Central memory CD8-positive, alpha-beta T cell (primary cell): ENCODE results near the gene SLAMF9.

Experiments used
- ATAC-seq: fragments of 150-1000 bp; cut with Tn5 transposase; replicated peaks from 2 replicates; pipeline ENCODE4 v1.10.0; 2022; ENCODE audit warnings: mild to moderate bottlenecking, moderate FRiP score, moderate number of reproducible peaks; ENCODE audit not compliant: poor library complexity, severe bottlenecking; ENCODE audit errors: extremely low read depth
- DNase-seq, 2 donors: peaks; one replicate each; pipeline ENCODE4 v3.0.0; 2021; ENCODE audit warnings: low spot score in 2 of 2
- H3K27ac Mint-ChIP-seq: one replicate; pipeline ENCODE4 v1.8.0; 2022; ENCODE audit warnings: low read depth, mild to moderate bottlenecking, moderate library complexity, mixed read lengths
- H3K27me3 Mint-ChIP-seq: one replicate; pipeline ENCODE4 v1.8.0; 2022; ENCODE audit warnings: mixed read lengths
- H3K36me3 Mint-ChIP-seq: one replicate; pipeline ENCODE4 v1.8.0; 2022; ENCODE audit warnings: mild to moderate bottlenecking, moderate library complexity, mixed read lengths; ENCODE audit not compliant: insufficient read depth
- H3K4me1 Mint-ChIP-seq: one replicate; pipeline ENCODE4 v1.8.0; 2022; ENCODE audit warnings: mixed read lengths
- H3K4me3 Mint-ChIP-seq: one replicate; pipeline ENCODE4 v1.8.0; 2022; ENCODE audit warnings: mild to moderate bottlenecking, moderate library complexity, mixed read lengths
- H3K9me3 Mint-ChIP-seq: one replicate; pipeline ENCODE4 v1.8.0; 2022; ENCODE audit warnings: mixed read lengths

SLAMF9 gene

DNA sequence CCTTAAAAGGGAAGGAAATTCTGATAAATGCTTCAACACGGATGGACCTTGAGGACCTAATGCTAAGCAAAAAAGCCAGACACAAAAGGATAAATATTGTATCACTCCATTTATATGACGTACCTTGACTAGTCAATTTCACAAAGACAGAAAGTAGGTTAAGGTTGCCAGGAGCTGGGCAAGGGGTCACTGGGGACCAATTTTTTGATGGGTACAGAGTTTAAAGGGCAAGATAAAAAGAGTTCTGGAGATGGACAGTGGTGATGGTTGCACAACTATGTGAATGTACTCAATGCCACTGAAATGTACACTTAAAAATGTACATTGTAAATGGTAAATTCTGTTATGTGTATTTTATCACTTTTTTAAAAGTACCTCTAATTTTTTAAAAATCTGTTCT, 32.1 kb upstream of the SLAMF9 start:
- no peak for DNase-seq
- no peaks in the 10 kb centered on the region for H3K9me3 Mint-ChIP-seq
- ATAC-seq = no peak
- no peak overlapping the region for H3K27ac Mint-ChIP-seq
- peaks cover 53% of the 10 kb centered on the region for H3K27me3 Mint-ChIP-seq
- H3K4me1 Mint-ChIP-seq = no peaks in the 10 kb centered on the region
- no peaks in the 10 kb centered on the region for H3K36me3 Mint-ChIP-seq
- H3K4me3 Mint-ChIP-seq = no peak overlapping the region

- no peaks in the 10 kb centered on the region for H3K9me3 Mint-ChIP-seq
- no peaks in the 10 kb centered on the region for H3K4me1 Mint-ChIP-seq
- H3K27me3 Mint-ChIP-seq = peaks cover 60% of the 10 kb centered on the region
- no peak overlapping the region for H3K4me3 Mint-ChIP-seq
- H3K27ac Mint-ChIP-seq = no peak overlapping the region
- DNase-seq (no peak), ATAC-seq (no peak)
- H3K36me3 Mint-ChIP-seq = no peaks in the 10 kb centered on the region
Observed at GRCh38 chr1:159985473-159985872, 31.4 kb upstream of the SLAMF9 start.

GRCh38 chr1:159983681-159984080, 29.6 kb upstream of the SLAMF9 start:
- no peaks in the 10 kb centered on the region for H3K9me3 Mint-ChIP-seq
- no peaks in the 10 kb centered on the region for H3K4me1 Mint-ChIP-seq
- ATAC-seq = no peak
- H3K4me3 Mint-ChIP-seq = no peak overlapping the region
- H3K36me3 Mint-ChIP-seq = no peaks in the 10 kb centered on the region
- no peak overlapping the region for H3K27ac Mint-ChIP-seq
- peaks cover 61% of the 10 kb centered on the region for H3K27me3 Mint-ChIP-seq
- DNase-seq = no peak

- H3K4me1 Mint-ChIP-seq = no peaks in the 10 kb centered on the region
- H3K4me3 Mint-ChIP-seq = no peak overlapping the region
- peaks cover 52% of the 10 kb centered on the region for H3K27me3 Mint-ChIP-seq
- H3K36me3 Mint-ChIP-seq = no peaks in the 10 kb centered on the region
- no peak overlapping the region for H3K27ac Mint-ChIP-seq
- H3K9me3 Mint-ChIP-seq = no peaks in the 10 kb centered on the region
- ATAC-seq (no peak), DNase-seq (no peak)
Observed at GRCh38 chr1:159982280-159982679, 28.2 kb upstream of the SLAMF9 start.

DNA sequence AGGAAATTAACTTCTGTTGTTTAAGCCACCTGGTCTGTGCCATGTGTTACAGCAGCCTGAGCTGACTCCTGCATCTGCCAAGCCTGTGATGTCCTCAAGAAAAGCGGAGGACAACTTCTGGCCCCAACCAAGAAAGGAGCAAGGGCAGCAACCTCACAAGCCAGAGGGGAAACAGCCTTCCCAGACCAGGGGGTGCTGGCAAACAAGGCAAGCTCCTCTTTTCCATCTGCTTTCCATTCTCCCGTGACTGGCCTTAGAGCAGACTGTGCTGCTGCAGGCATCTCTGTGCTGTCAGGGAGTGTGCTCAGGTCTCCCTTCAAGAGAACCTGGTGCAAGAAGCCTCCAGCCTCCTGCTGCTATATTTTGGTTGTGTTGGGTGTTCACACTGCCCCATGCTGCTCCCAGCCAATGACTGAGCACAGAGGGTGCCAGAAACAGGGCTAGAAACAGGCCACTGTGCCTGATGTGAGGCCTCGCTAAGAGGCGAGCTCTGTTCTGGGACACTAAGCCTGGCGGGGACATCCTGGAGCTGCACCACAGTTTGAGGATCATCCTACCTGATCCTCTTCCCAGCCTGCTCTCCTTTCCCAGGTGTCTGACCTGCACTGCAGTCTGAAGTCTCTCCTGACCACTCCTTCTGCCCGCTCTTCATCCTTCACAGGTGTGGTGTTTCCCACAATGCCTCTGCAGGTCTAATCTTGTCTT, 27.5 kb upstream of the SLAMF9 start:
- ATAC-seq (no peak), DNase-seq (no peak)
- Mint-ChIP-seq H3K4me1 (no peaks in the 10 kb centered on the region), H3K27me3 (peaks cover 48% of the 10 kb centered on the region), H3K4me3 (no peak overlapping the region), H3K9me3 (no peaks in the 10 kb centered on the region), H3K36me3 (no peaks in the 10 kb centered on the region), H3K27ac (no peak overlapping the region)

DNA sequence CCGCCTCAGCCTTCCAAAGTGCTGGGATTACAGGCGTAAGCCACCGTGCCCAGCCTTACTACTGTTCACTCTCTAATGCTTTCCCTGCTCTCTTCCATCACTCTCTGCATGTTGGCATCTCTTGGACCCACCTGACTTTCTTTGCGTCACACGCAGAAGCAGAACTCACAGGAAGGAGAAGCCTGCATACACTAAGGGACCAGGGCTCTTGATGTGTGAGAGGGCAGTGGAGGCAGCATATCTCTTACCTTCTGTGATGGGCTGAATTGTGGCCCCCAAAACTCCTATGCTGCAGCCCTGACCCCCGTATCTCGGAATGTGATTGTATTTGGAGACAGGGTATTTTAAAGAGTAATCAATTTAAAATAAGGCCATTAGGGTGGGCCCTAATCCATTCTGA, 26.7 kb upstream of the SLAMF9 start:
- H3K27me3 Mint-ChIP-seq = peaks cover 48% of the 10 kb centered on the region
- no peak overlapping the region for H3K4me3 Mint-ChIP-seq

GRCh38 chr1:159980076-159980475, 26.0 kb upstream of the SLAMF9 start:
- no peak overlapping the region for H3K27ac Mint-ChIP-seq
- DNase-seq = no peak
- no peaks in the 10 kb centered on the region for H3K4me1 Mint-ChIP-seq
- H3K4me3 Mint-ChIP-seq = no peak overlapping the region
- no peak for ATAC-seq
- H3K27me3 Mint-ChIP-seq = peaks cover 48% of the 10 kb centered on the region
- no peaks in the 10 kb centered on the region for H3K36me3 Mint-ChIP-seq
- H3K9me3 Mint-ChIP-seq = no peaks in the 10 kb centered on the region

More for the DNA sequence above, 26.7 kb upstream of the SLAMF9 start:
- Mint-ChIP-seq H3K4me1 (no peaks in the 10 kb centered on the region), H3K27ac (no peak overlapping the region), H3K36me3 (no peaks in the 10 kb centered on the region), H3K9me3 (no peaks in the 10 kb centered on the region)
- DNase-seq (no peak), ATAC-seq (no peak)

GRCh38 chr1:159979257-159979656, 25.2 kb upstream of the SLAMF9 start:
- Mint-ChIP-seq H3K27ac (no peak overlapping the region), H3K27me3 (peaks cover 48% of the 10 kb centered on the region), H3K4me1 (no peaks in the 10 kb centered on the region), H3K4me3 (no peak overlapping the region), H3K36me3 (no peaks in the 10 kb centered on the region), H3K9me3 (no peaks in the 10 kb centered on the region)
- ATAC-seq (no peak), DNase-seq (no peak)

DNA sequence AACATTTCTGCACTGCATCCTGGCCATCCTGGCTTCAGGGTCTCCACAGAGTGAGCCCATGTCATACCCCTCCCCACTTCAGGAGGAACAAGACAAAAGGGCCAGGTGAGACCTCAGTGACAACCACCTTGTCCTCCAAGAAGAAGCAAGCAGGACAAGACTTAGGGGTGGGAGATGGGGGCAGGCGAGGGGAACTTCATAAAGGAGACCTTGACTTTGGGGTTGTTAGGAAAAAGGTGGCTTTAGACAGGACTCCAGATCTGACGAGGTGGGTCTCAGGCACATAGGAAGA, 24.0 kb upstream of the SLAMF9 start:
- H3K27ac Mint-ChIP-seq = no peak overlapping the region

DNA sequence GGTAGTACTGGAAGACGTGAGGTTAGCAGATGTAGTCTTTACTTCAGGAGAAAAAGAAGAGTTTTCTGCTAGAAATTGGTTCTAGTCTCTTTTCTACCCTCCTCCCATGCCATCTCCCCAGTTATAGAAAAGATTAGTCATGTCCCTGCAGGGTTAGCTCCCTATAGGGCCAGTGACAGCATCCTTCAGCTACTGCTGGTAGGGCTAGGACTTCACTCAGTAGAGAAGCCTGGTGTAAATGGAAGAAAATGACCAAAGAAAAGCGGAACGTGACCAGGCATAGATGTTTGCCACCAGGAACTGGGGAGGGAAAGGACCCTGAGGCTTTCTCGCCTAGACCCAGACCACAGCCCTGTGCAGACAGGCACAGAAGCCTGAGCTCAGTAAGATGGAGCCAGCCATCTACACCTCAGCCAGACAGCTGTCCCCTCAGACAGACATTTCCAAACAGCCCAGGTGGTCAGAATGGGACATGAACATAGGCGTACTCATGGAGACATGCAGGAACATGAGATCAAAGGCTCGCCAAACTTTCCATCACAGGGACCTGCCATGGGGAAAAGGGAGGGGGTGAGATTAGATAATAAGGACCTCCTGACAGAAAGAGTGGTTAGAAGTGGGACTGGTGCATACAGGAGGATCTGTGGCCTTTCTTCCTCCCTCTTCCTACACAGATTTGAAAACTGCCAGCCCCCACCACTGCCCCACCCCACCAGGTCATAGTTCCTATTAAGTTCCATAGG, 23.5 kb upstream of the SLAMF9 start:
- no peaks in the 10 kb centered on the region for H3K4me1 Mint-ChIP-seq
- H3K27me3 Mint-ChIP-seq = peaks cover 35% of the 10 kb centered on the region
- no peak overlapping the region for H3K4me3 Mint-ChIP-seq
- H3K36me3 Mint-ChIP-seq = no peaks in the 10 kb centered on the region
- DNase-seq = no peak
- no peaks in the 10 kb centered on the region for H3K9me3 Mint-ChIP-seq
- no peak overlapping the region for H3K27ac Mint-ChIP-seq
- ATAC-seq = no peak

More for the DNA sequence above, 24.0 kb upstream of the SLAMF9 start:
- ATAC-seq (no peak), DNase-seq (no peak)
- H3K9me3 Mint-ChIP-seq = no peaks in the 10 kb centered on the region
- no peaks in the 10 kb centered on the region for H3K36me3 Mint-ChIP-seq
- no peak overlapping the region for H3K4me3 Mint-ChIP-seq
- H3K27me3 Mint-ChIP-seq = peaks cover 38% of the 10 kb centered on the region
- no peaks in the 10 kb centered on the region for H3K4me1 Mint-ChIP-seq

DNA sequence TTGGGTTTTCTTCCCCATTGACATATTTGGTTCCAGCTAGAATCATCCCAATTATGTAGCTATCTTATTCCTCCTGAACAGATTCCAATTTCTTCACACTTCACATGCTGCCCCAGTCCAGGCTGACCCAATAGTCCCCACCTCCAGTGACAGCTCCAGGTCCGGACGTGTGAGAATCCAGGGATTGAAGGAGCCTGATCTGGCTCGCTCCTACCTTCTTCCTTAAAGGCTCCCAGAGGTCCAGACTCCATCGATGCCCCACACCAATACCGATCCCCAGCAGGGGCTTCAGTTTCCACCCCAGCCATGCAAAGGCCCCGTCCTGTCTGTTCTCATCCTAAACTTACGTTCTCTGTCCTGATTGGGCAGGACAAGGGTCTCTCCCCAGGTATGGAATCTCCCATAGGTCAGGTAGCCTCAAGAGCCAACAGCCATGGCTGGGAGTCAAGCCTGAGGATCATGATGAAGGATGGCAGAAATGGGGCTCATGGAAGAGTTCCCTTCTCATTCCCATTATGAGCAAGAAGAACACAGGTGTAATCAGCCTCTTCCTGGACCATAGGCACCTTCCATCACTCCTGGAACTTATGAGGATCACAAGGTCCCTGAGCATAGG, 20.4 kb upstream of the SLAMF9 start:
- Mint-ChIP-seq H3K4me3 (no peak overlapping the region), H3K27ac (no peak overlapping the region), H3K9me3 (no peaks in the 10 kb centered on the region), H3K27me3 (peaks cover 7% of the 10 kb centered on the region), H3K36me3 (no peaks in the 10 kb centered on the region), H3K4me1 (no peaks in the 10 kb centered on the region)
- ATAC-seq = no peak
- DNase-seq = no peak

DNA sequence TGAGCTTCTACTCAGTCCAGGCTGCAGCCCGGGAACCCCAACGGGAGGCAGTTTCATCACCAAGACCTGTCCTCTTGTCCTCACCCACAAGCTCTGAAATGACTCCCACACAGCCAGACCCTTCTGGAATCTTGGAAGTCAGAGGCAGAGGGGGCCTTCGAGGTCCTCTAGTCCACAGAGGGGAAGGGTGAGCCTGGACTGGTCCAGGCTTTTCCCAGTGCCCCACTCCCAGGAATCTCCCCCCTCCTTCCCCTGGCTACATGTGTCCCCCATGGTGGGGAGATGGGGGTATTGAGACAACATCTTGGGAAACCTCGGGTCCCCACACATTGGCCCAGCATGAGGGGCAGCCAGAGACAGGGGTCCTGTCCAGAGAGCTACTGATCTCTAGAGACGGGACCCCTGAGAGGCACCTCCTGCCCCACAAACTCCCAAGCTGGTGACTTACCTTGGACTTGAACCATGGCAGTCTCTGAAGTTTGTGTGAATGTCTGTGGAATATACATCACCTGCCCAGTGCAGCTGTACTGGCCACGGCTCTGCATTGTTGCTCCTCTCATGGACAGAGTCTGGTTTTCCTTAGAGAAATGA, 19.4 kb upstream of the SLAMF9 start:
- H3K4me3 Mint-ChIP-seq = no peak overlapping the region
- H3K4me1 Mint-ChIP-seq = no peaks in the 10 kb centered on the region
- no peaks in the 10 kb centered on the region for H3K36me3 Mint-ChIP-seq
- H3K9me3 Mint-ChIP-seq = no peaks in the 10 kb centered on the region
- DNase-seq (no peak), ATAC-seq (no peak)
- H3K27ac Mint-ChIP-seq = no peak overlapping the region
- H3K27me3 Mint-ChIP-seq = peaks cover 10% of the 10 kb centered on the region
